KG1 (cell line): ENCODE results near the gene RAB6C.
"Not testable (repeated sequence)": the region's sequence is repeated elsewhere in the genome, so short reads cannot be mapped to it uniquely, and the experiment has no call there.

Experiments
- DNase-seq: peaks from one replicate; lab custom pipeline; 2025; lab: John Stamatoyannopoulos, UW

The RAB6C gene

DNA sequence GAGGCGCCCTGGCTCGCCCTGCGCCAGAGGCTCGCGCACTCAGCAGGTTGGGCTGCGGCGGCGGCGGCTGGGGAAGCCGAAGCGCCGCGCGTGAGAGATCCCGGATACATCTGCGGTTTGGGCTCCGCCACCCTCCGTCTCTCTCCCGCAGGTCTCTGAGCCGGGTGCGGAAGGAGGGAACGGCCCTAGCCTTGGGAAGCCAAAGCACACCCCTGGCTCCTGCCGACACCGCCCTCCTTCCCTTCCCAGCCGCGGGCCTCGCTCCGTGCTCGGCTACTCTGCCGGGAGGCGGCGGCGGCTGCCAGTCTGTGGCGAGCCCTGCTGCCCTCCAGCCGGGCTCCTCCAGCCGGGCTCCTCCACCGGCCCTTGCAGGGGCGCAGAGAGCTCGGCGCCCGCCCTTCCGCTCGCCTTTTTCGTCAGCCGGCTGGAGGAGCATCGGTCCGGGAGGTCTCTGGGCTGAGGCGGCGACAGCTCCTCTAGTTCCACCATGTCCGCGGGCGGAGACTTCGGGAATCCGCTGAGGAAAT is at the start of gene RAB6C:
TSS of gene RAB6C (plus strand) at position 38 of the 527 bp plus-strand sequence. CDS start at position 488, 450 bp downstream.
- not testable (repeated sequence) for DNase-seq

DNA sequence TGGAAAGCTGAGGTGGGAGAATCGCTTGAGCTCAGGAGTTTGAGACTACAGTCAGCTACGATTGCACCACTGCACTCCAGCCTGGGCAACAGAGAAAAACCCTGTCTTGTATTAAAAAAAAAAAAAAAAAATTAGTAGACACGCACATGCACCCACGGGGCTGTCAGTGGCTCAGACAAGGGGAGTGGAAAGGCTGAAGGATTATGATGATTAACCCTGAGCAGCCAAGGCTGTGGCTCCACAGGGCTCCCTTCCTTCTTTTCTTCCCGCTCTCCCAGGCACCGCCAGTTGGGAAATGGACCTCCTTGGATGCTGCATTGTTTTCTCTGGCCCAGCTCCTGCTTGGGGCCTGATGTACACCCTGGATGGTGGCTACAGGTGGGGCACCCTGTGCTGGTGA is 49.0 kb upstream of the RAB6C start:
- no peak for DNase-seq

DNA sequence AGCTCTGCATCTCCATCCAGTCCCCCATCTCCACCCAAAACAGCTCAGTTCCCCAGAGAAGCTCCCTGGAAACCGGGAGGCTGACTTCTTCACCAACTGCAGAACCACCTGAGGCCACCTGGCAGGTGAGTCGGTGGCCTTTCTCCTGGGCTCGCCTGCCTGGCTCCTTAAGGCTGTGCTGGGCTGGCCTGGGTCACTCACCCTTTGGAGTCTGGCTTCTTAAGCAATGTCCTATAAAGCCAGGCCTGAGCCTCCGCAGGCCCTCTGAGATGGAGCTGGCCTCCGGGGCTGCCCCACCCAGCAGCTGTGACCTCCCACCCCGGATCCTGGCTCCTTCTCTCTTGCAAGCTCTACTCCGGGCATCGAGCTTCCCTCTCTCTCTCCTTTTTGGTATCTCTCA is 46.1 kb upstream of the RAB6C start:
- DNase-seq = not testable (repeated sequence)

DNA sequence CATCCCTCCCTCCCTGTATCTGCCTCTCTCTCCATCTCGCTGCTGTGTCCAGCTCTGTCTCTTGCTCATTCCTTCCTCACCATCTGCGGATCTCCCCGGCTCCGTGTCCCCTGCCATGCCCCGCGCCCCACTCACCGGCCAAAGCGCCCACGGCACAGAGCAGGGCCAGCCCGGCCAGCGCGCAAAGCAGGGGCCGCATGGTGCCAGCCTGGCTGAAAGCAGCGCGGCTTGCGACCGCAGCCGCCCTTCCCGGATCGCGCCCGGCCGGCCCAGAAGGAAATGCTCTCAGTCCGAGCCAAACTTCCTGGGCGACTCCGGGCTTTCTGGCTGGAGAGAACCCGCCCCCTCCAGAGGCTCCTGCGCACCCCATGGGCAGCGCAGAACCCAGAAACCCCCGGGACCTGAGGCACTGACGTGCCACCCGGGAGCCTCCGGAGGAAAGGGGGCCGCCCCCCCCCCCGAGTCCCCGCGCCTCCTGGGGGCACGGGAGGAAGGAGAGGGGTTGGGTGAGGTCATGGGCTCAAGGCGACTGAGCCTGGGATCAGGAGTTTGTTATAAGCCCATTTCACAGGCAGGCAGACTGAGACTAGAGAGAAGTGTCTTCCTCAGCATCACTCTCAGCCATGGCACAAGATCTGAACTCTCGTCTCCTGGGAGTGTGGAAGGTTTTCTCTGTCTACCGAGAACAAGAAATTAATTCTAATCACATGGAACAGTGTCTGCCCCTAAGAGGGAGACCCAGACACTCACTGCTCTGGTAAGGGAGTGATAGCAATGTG is 45.2 kb upstream of the RAB6C start:
- DNase-seq = no peak

DNA sequence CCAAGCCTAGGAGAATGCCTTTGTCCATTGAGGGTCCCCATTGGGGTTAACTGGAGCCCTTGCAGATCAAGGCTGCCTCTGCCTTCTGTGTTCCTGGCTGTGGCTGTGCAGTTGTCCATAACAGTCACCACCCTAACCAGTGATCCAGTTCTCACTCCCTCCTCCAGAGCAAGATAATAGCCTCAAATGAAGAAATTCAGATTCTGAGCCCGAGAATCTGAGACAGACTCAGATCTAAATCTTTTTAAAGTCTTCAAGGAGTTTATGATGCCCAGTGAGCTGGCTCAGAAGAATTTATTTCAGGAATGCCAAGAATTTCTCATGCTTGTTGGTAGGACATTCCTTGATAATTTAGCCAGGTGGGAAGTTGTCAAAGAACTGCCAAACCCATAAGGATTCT is 44.3 kb upstream of the RAB6C start:
- DNase-seq = no peak

DNA sequence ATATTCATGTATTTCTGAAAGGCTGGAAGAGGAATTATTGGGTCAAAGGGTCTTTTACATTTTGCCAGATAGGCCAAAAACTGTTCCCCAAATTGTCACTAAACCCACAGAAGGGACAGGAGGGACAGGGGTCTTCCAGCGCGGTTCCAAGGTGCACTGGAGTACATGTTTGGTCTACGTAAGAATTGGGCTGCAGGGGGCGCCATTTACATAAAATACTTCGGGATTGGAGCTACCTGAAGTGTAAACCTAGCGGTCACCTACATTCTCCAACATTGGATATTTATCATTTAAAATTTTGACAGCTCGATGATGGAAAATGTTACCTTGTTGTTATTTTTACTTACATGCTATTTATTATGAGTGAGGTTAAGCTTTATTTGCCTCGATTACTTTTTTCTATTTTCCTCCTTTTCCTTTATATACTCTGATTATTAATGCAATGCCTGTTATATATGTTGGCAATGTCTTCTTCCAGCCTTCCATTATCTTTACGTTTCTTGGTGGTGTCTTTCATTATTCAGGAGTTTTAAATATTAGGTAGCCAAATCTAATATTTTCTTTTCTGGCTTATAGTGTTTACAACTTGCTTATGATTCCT is 43.0 kb upstream of the RAB6C start:
- DNase-seq = peak; percentile 60

DNA sequence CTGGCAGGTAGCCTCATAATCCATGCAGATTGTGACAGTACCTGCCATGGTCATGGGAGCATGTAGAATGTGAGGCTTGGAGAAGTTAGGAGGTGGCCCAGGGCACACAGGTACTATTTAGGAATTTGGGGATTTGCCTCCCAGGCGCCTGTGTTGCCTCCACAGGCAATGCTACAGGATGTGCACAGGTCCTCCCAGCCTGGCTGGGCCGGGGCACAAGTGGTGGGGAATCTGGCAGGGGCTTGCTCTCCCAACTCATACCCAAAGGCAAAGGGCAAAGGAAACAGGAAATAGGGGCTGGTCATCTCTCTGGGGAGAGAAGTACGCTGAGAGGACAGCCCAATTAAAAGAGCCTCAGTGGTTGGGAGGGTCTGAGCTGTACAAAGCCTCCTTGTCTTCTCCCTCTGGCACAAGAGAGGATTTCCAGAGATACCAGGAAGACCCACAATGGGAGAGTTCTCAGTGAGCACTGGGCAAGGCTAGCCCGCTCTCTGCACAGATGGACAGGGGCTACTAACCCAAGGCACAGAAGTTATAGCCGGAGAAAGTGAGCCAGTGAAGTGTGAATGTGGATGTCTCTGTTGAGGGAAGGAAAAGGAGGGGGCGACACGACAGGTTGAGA is 40.5 kb upstream of the RAB6C start:
- DNase-seq = not testable (repeated sequence)

DNA sequence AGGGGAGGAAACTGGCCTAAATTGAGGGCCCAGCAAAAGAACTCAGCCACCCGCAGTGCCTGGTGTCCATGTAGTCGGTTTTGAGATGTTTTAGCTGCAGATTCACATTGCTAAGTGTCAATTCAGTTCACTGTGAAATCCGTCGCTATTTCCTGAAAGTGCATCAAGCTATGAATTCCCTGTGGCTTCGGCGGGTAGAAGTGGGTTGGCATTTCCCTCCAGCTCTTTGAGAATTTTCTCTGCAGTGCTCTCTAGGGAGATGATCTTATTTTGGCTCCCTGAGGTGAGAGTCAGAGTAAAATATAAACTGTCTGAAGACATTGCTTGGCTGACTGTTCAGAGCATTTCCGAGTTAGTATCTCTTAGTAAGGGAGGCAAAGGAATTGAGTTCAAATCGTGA is 36.0 kb upstream of the RAB6C start:
- not testable (repeated sequence) for DNase-seq

DNA sequence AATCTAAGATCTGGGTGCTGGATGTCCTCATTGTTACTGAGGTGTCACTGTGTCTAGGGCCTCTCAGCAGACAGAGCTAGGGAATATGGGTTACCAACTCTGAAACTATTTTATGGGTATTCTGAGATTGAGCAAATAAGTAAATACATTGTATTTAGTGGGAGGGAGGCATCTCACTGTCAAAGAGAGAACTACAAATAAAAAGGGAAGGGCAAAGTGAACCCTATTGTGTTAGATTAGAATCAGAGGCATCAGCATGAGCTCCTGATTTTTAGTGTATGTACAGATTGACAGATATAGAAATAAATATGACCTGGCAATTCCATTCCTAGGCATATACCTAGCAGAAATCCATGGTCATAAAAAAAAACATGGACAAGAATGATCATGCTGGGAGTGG is 33.9 kb upstream of the RAB6C start:
- no peak for DNase-seq

DNA sequence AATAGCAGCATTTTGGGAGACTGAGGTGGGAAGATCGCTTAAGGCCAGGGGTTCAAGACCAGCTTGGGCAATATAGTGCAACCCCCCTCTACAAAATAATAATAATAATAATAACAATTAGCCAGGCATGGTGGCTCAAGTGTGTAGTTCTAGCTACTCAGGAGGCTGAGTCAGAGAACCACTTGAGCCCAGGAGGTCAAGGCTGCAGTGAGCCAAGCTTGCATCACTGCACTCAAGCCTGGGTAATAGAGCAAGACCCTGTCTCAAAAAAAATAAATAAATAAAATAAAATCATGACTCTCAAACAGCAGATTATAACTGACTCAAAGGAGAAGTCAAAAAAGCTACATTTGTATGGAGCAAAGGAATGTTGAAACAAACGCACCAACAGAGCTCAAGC is 31.8 kb upstream of the RAB6C start:
- DNase-seq = not testable (repeated sequence)

DNA sequence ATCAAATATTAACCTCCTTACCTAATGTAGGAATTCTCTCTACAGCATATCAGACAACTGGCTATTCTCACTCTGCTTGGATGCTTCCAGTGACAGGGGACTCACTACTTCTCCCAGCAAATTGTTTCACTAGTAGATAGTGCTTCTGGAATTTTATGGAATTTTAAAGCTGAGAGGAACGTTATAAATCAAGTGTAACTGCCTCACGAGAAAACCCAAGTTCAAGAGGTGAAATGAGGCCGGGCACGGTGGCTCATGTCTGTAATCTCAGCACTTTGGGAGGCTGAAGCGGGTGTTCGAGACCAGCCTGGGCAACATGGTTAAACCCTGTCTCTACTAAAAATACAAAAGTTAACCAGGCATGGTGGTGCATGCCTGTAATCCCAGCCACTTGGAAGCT is 23.3 kb upstream of the RAB6C start:
- not testable (repeated sequence) for DNase-seq

DNA sequence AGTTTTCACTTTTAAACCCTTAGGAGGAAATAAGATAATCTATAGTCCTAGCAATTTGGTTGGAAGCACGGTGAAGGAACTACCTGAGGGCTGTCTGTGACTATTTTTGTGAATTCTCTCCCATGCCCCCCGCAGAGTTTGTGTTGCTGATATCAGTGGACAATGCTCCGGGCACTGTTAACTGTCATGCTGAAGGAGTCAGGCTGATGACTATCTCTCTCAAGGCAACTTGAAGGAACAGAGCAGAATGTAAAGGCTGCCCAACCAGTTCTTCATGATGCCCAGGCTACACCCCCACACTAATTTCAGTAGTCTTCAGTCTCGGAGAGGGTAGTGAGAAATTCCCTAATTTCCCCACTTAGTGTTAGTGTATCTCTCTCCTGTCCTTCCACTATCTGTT is 21.6 kb upstream of the RAB6C start:
- DNase-seq = no peak

DNA sequence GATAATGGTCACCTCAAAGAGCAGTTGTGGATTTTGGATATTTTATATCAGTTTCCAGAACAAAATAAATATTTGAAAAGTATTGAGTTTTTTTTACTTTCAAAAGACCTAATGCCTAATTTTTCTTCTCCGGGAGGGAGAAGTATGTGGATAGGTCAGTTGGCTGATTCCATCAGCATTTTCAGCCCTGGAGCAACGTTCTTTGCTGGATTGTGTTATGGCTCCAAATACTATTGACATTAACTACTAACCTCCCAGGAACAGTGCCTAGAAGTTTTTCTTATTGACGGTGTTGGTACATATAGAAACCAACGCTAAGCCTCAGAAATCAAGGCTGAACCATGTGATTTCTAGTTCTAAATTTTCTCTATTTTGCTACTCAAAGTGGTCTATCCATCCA is 20.7 kb upstream of the RAB6C start:
- DNase-seq = not testable (repeated sequence)

DNA sequence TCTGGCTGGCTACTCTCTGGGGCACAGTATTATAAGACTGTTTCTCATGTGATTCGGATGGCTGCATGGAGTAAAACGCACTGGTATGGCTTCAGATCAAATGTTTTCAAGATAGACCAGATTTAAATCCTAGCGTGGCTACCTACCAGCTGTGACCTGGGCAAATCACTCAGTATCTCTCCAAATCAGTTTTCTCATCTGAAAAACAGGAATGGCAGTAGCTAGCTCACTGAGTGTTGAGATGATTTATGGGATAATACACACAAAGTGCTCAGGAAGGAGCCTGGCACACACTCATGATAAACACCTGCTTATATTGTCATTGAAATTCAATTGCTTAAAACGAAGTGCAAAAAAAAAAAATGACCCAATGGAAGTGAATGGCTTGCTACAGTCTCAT is 10.9 kb upstream of the RAB6C start:
- DNase-seq = not testable (repeated sequence)

DNA sequence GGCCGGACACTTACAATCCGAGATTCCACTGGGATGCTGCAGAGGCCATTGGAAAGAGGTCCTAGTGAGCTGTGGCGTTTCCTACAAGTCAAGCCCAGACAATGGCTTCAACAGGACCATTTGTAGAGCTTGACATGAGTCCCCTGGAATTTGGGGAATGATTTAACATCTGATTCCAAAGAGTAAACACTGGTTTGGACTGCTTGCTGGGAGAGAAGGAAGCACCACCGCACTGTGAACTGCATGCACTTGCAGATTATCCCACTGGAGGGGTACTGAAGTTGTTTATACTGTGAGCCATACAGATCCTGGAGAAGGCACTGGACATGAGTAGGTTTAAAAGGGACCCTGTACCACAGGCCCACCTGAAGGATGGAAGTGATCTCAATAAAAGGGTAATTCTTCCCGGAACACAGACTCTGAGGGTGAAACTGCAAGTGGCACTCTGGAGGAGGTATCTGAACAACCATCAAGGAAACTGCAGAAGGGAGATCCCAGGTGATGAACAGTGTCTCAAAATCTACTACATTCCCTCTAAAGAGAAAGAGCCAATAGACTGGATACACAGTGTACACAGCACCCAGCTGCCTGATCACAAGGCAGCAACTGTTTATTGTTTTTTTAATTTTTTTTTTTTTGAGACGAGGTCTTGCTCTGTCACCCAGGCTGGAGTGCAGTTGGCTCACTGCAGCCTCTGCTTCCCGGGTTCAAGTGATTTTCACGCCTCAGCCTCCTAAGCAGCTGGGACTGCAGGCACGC is 4.3 kb upstream of the RAB6C start:
- no peak for DNase-seq

DNA sequence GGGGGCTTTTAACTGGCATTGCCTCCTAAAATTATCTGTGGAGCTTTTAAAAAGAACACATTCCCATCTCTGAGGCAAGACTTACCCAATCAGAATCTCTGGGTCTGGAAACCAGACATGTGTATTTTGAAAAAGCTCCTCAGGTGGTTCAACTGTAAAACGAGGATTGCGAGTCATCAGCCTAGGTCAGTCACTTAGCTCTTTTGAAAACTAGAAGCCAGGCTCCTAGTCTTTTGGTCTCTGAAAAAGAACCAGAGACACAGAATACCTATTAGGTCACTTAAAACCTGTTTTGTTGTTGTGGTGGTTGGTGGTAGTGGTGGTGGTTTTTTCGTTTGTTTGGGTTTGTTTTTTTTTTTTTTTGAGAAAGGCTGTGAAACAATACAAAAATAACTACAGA is 2.5 kb upstream of the RAB6C start:
- not testable (repeated sequence) for DNase-seq

DNA sequence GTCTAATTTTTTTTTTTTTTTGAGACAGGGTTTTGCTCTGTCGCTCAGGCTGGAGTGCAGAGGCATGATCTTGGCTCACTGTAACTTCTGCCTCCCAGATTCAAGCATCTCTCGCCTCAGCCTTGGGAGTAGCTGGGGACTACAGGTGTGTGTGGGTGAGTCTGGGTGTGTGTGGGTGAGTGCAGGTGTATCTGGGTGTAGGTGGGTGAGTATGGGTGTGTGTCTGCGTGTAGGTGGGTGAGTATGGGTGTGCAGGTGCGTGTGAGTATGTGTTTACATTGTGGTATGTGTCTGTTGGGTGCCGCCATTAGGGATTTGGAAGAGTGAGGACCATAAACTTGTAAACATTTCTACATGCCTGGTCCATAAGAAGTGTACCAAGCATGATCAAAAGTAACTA is 1.5 kb upstream of the RAB6C start:
- DNase-seq = no peak

DNA sequence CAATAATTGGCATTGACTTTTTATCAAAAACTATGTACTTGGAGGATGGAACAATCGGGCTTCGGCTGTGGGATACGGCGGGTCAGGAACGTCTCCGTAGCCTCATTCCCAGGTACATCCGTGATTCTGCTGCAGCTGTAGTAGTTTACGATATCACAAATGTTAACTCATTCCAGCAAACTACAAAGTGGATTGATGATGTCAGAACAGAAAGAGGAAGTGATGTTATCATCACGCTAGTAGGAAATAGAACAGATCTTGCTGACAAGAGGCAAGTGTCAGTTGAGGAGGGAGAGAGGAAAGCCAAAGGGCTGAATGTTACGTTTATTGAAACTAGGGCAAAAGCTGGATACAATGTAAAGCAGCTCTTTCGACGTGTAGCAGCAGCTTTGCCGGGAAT is 780 bp downstream of the RAB6C start:
- not testable (repeated sequence) for DNase-seq

DNA sequence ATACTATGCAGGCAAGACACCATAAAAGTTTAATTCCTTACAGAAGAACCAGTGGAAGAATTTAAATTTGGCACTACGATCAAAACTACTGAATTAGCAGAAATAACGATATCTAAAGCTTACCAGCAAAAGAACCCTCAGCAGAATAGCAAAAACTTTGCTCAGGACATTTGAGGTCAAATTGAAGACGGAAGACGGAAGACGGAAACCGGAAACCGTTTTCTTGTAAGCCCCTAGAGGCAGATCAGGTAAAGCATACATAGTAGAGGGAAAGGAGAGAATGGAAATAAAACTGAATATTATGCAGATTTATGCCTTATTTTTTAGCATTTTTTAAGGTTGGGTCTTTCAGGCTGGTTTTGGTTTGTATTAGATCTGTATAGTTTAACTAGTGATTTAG is 2.2 kb downstream of the RAB6C start:
- DNase-seq = not testable (repeated sequence)

DNA sequence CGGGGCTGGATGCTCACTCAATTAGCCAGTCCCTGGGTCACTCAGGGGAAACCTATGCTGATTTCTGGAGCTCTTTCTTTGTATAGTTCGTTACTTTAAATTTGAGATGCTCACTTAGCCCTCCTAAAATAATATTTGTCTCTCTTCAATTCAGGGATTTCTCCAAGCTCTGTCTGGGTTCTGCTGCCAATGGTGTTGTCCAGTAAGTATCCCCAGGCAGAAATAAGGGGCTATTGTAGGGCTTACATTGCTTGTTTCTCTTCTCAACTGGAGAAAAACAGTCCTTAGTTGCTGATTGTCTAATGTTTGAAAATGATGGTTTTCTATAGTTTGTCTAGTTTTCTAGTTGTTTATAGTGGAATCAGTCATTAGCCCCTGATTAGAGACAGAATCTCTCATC is 5.0 kb downstream of the RAB6C start:
- no peak for DNase-seq

DNA sequence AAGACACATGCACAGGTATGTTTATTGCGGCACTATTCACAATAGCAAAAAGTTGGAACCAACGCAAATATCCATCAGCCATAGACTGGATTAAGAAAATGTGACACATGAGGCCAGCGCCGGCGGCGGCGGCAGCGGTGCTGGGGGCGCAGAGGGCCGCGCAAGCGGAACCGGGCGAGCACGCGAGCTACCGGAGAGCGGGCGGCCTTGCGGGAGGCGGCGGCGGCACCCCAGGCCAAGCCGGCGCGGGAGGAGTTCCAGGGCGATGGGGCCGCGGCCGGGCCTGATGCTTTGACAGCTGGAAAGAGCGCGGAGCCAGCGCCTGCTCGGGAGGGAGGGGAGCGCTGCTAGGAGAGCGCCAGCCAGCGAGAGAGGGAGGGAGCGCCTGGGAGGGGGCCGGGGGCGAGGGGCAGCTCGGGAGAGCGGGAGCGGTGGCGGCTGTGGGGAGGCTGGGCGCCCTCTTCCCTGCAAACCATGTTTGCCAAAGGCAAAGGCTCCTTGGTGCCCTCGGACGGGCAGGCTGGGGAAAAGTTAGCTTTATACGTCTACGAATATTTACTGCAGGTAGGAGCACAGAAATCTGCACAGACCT is 13.0 kb downstream of the RAB6C start:
- not testable (repeated sequence) for DNase-seq

DNA sequence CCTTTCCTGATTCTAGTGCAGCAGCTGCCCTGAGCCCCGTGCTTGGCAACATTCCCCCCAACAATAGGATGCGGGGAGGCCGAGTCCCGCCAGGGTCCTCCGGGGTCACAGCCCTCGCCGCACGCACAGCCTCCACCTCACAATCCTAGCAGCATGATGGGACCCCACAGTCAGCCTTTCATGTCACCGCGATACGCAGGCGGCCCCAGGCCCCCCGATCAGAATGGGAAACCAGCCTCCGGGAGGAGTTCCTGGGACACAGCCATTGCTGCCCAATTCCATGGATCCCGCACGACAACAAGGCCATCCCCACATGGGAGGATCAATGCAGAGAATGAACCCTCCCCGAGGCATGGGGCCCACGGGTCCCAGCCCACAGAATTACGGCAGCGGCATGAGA is 13.7 kb downstream of the RAB6C start:
- DNase-seq = not testable (repeated sequence)
